DMS 273 treated with DMSO at 0.1 percent for 48 hours (cell line): ENCODE data around the gene SYNJ2.
A peak's percentile ranks its signal among the peaks of the same experiment; 100 is the strongest.

Experiments
- DNase-seq: peaks from one replicate; lab custom pipeline; 2025; lab: John Stamatoyannopoulos, UW

SYNJ2 gene

GRCh38 chr6:157980288-157981131 lies 1.2 kb upstream of the SYNJ2 start:
- no peak for DNase-seq

GRCh38 chr6:157981132-157981394 lies 600 bp upstream of the SYNJ2 start:
- DNase-seq, result no peak

- DNase-seq, result no peak
These were observed 469 bp downstream of the SYNJ2 start for GRCh38 chr6:157982102-157982562.

GRCh38 chr6:157982563-157983405 lies 1.1 kb downstream of the SYNJ2 start:
- no peak for DNase-seq

GRCh38 chr6:157983406-157984119 lies 1.9 kb downstream of the SYNJ2 start:
- no peak for DNase-seq

GRCh38 chr6:157984128-157984527 lies 2.5 kb downstream of the SYNJ2 start:
- DNase-seq, result no peak

GRCh38 chr6:157984686-157985225 lies 3.1 kb downstream of the SYNJ2 start:
- no peak for DNase-seq

GRCh38 chr6:157985378-157986155 lies 3.9 kb downstream of the SYNJ2 start:
- DNase-seq, result peak; percentile 25

- no peak for DNase-seq
These were observed 6.4 kb downstream of the SYNJ2 start for GRCh38 chr6:157987788-157988699.

- DNase-seq, result no peak
These were observed 7.0 kb downstream of the SYNJ2 start for GRCh38 chr6:157988700-157989063.

- peak; percentile 79 for DNase-seq
These were observed 8.1 kb downstream of the SYNJ2 start for GRCh38 chr6:157989541-157990289.

GRCh38 chr6:157990321-157991066 lies 8.8 kb downstream of the SYNJ2 start:
- DNase-seq, result no peak

GRCh38 chr6:157991067-157991432 lies 9.4 kb downstream of the SYNJ2 start:
- no peak for DNase-seq

GRCh38 chr6:157993076-157993475 lies 11.4 kb downstream of the SYNJ2 start:
- no peak for DNase-seq

GRCh38 chr6:157994125-157994795 lies 12.6 kb downstream of the SYNJ2 start:
- no peak for DNase-seq

- DNase-seq, result peak; percentile 41
These were observed 13.8 kb downstream of the SYNJ2 start for GRCh38 chr6:157995458-157995857.

- no peak for DNase-seq
These were observed 14.6 kb downstream of the SYNJ2 start for GRCh38 chr6:157996201-157996712.
